VCaP (cell line): ENCODE measurements around the gene ORC6.

Experiments used
- H3K27ac ChIP-seq: fragments of 450-650 bp; 2 replicates; pipeline ENCODE4 v1.5.1; 2017
- TF ChIP-seq, protein P1 (sequence below): fragments of 450-650 bp; conservative IDR thresholded peaks from 2 replicates; pipeline ENCODE4 v1.5.1; 2017; ENCODE audit warnings: mild to moderate bottlenecking, moderate library complexity

Gene ORC6

DNA sequence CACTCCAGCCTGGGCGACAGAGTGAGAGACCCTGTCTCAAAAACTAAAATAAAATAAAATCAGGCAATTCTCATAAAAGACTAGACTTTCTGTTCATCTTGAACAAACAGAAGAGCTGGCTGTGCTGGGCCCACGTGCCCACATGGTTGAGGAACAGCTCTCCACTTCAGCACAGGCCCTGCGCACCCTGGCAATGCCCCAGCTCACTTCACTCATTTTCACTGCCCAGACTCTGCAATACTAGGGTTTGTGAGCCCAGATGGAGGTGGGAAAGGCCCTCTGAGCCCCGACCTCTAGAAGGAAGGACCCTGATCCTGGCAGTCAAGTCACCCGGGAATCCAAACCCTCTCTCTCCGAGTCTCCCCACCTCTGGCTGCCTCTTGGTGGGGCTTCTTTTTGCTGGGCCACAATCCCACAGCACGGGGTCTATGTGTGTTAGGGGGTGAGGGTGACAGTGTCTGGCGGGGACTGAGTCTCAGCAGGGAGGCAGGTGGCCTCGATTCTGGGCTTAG is 43.9 kb downstream of the ORC6 start:
- TF ChIP-seq, protein P1, sequence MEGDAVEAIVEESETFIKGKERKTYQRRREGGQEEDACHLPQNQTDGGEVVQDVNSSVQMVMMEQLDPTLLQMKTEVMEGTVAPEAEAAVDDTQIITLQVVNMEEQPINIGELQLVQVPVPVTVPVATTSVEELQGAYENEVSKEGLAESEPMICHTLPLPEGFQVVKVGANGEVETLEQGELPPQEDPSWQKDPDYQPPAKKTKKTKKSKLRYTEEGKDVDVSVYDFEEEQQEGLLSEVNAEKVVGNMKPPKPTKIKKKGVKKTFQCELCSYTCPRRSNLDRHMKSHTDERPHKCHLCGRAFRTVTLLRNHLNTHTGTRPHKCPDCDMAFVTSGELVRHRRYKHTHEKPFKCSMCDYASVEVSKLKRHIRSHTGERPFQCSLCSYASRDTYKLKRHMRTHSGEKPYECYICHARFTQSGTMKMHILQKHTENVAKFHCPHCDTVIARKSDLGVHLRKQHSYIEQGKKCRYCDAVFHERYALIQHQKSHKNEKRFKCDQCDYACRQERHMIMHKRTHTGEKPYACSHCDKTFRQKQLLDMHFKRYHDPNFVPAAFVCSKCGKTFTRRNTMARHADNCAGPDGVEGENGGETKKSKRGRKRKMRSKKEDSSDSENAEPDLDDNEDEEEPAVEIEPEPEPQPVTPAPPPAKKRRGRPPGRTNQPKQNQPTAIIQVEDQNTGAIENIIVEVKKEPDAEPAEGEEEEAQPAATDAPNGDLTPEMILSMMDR, result no peak
- H3K27ac ChIP-seq, result no peak overlapping the region

DNA sequence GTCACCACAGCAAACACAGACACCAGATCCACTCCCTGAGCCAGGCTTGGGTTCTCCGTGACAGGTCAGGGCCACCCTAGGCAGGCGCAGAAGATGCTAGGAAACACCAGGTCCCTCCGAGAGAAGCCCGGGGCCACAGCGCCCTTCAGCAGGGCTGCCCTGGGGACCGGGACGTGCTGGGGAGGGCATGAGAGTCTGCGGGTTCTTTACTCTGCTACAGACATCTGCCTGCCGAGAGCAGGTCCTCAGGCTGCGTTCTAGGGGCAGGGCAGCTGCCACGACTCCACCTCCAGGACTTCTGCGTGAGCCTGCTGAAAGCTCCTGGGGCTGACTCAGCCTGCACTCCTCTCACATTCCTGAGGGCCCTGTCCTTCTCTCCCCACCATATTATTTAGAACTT is 47.2 kb downstream of the ORC6 start:
- H3K27ac ChIP-seq, result no peak overlapping the region
- TF ChIP-seq, protein P1, result no peak

DNA sequence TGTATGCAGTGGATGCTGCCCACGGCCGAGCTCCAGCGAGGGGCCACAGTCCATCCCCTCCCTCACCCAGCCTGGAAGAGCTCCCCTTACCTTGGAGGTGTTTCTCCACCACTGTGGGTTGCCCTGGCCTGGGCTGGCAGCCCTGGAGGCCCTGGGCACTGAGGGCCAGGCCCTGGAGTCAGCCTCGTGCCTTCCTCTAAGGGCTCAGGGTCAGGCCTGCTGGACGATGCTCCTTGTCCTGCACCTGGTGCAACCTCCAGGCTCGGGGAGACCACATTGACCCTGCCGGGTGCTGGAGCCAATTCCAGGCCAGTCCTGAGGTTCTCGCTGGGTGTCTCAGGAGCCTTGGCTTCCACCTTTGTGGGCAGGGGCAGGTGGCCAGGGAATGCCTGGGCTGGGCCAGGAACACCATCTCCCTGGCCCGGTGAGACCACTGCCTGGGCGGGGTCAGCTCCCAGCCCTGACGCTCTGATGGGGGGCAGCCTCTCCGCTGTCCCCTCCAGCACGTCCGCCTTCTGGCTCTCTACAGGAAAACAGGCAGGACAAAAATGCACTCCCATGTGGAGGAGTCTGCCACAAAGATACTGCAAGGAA is 48.3 kb downstream of the ORC6 start:
- TF ChIP-seq, protein P1, result no peak
- no peak overlapping the region for H3K27ac ChIP-seq

DNA sequence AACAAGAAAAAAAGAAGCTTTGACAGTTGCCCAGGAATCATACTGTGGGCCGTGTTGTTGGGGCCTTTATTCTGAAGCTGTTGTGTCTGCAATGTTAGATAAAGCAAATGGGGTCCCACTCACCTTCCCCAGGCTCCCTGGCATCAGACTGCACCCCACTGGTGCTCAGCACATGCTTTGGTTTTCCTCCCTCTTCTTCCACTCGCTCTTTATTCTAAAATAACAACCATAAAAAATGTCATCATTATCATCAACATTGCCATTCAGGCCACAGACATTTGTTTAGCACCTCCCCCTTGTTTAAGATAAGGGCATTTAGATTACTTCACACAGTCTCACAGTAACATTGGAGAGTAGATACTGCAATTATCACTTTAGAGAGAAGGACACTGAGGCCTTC is 50.5 kb downstream of the ORC6 start:
- TF ChIP-seq, protein P1, result no peak
- H3K27ac ChIP-seq, result no peak overlapping the region

DNA sequence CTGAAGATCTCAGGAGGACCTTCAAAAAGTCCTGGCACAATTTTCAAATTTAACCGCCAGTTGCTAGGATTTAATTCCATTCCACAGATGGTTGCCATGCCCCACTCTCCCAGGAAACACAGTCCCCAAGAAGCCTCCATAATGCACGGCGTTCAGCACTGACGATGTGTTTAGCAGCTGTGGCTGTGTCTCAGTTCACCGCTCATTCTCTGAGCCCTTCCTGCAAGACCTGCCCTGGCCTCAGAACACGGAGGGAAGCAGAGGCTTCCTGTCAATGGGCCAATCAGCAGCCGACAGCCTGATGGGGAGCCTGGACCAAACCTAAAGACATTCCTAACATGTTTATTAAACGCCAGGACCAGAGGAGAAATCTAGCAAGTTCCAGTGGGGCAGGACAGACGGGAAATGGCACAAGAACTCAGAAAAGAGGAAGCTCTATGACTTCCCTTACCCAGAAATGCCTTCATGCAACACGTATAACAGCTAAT is 53.8 kb downstream of the ORC6 start:
- no peak overlapping the region for H3K27ac ChIP-seq
- TF ChIP-seq, protein P1, result no peak

DNA sequence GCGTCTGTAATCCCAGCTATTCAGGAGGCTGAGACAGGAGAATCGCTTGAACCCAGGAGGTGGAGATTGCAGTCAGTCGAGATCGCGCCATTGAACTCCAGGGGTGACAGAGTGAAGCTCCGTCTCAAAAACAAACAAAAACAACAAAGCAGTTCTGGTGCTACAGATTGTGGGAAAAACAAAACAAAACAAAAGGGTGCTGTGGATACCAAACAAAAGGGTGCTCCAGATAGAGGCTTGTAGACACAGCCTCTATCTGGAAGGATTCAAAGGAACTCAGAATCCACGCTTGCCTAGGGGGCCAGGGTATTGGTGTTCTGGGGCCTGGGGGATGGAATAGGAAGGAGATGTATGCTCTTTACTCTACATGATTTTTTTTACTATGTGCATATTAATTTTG is 56.2 kb downstream of the ORC6 start:
- TF ChIP-seq, protein P1, result no peak
- H3K27ac ChIP-seq, result no peak overlapping the region

DNA sequence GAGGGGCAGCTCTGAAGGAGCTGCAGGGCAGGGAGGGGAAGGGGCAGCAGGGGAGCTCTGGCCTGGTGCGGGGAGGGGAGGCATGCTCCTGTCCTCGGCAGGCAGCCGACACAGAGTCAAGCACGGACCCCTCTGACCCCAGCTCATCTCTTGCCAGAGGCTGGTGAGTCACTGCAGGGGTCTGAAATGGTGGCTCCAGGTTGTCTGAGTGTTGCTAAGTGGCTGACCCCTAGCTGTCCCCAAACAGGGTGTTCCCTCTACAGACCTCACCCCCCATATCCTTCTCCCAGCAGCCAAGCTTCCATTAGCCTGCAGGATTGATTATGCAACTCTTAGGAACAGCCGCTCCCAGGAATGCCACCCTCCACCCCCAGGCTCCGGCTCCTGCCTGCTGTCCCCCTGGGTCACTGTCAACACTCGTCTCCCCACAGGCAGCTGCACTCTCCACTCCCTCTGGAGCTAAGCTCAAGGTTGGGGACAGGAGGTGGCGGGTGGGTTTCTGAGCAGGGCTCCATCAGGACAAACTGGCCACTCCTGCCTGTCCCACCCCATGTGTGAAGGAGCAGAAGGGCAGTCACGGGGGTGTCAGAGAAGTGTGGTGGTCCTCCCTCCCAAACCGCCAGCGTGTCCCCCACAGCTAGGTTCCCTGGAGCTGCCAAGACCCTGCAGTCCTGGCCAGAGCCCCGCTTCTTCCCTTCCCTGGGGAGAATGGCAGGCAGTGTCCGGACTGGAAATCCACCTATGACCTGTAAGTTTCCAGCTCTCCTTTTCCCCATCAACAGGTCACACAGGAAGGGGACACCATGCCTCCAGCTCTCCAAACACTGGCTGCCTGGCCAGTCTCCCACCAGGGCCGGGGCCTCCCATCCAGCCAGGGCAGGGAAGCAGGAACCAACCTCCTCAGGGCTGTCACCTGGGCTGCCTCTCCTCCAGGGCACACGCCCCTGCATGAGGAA is 57.6 kb downstream of the ORC6 start:
- TF ChIP-seq, protein P1, result no peak
- H3K27ac ChIP-seq, result no peak overlapping the region
